Adipocyte (in vitro differentiated cells): ENCODE results near the gene PTBP3.
A peak's percentile ranks its signal among the peaks of the same experiment; 100 is the strongest.

Source experiments
- DNase-seq: peaks from one replicate; pipeline ENCODE4 v3.0.0-alpha.2; 2015; ENCODE audit warnings: low read depth
- H3K27me3 ChIP-seq: replicated peaks from 2 replicates; pipeline ENCODE4 v1.7.0; 2013; ENCODE audit warnings: mild to moderate bottlenecking, low read length, moderate library complexity; ENCODE audit not compliant: control insufficient read depth, insufficient read depth
- H3K36me3 ChIP-seq: 2 replicates; pipeline ENCODE4 v1.7.0; 2013; ENCODE audit warnings: low read length, mild to moderate bottlenecking, moderate library complexity; ENCODE audit not compliant: control insufficient read depth, insufficient read depth, severe bottlenecking
- H3K4me1 ChIP-seq: 2 replicates; pipeline ENCODE4 v1.7.0; 2013; ENCODE audit warnings: mild to moderate bottlenecking, low read length, moderate library complexity; ENCODE audit not compliant: control insufficient read depth, insufficient read depth
- H3K4me3 ChIP-seq: 2 replicates; pipeline ENCODE4 v1.7.0; 2013; ENCODE audit warnings: mild to moderate bottlenecking, low read length, moderate library complexity
- H3K9ac ChIP-seq: 2 replicates; pipeline ENCODE4 v1.7.0; 2013; ENCODE audit warnings: mild to moderate bottlenecking, low read length, moderate library complexity
- H3K9me3 ChIP-seq: 2 replicates; pipeline ENCODE4 v1.7.0; 2013; ENCODE audit warnings: mild to moderate bottlenecking, low read length, moderate library complexity; ENCODE audit not compliant: control insufficient read depth

Gene PTBP3

GRCh38 chr9:112174965-112175795 lies 158.2 kb downstream of the PTBP3 start, which contains the start of gene SUSD1:
SUSD1 (minus strand) TSS chr9:112175297; CDS start chr9:112175235, 62 bp downstream.
- peak within 1 kb of the TSS; percentile 75 for H3K4me3 ChIP-seq
- H3K27me3 ChIP-seq, result no peaks in the 10 kb centered on the region
- H3K4me1 ChIP-seq, result peaks cover 22% of the 10 kb centered on the region
- H3K9ac ChIP-seq, result peak within 1 kb of the TSS; percentile 83
- no peaks in the 10 kb centered on the region for H3K9me3 ChIP-seq
- no peaks in the 10 kb centered on the region for H3K36me3 ChIP-seq
- peak; percentile 56 for DNase-seq

GRCh38 chr9:112174222-112174964 lies 159.0 kb downstream of the PTBP3 start:
- Histone ChIP-seq H3K4me1 (peaks cover 24% of the 10 kb centered on the region), H3K4me3 (peak overlapping the region; percentile 75), H3K27me3 (no peaks in the 10 kb centered on the region), H3K9me3 (no peaks in the 10 kb centered on the region), H3K36me3 (no peaks in the 10 kb centered on the region), H3K9ac (peak overlapping the region; percentile 83)
- peak; percentile 70 for DNase-seq

- no peaks in the 10 kb centered on the region for H3K9me3 ChIP-seq
- DNase-seq, result no peak
- H3K4me1 ChIP-seq, result peaks cover 19% of the 10 kb centered on the region
- no peaks in the 10 kb centered on the region for H3K36me3 ChIP-seq
- no peaks in the 10 kb centered on the region for H3K27me3 ChIP-seq
- no peak overlapping the region for H3K9ac ChIP-seq
- no peak overlapping the region for H3K4me3 ChIP-seq
Observed at GRCh38 chr9:112173489-112174221, 159.8 kb downstream of the PTBP3 start.

- no peaks in the 10 kb centered on the region for H3K27me3 ChIP-seq
- no peak for DNase-seq
- H3K4me3 ChIP-seq, result no peak overlapping the region
- H3K9me3 ChIP-seq, result no peaks in the 10 kb centered on the region
- no peak overlapping the region for H3K9ac ChIP-seq
- no peaks in the 10 kb centered on the region for H3K36me3 ChIP-seq
- peaks cover 24% of the 10 kb centered on the region for H3K4me1 ChIP-seq
Observed at GRCh38 chr9:112170968-112171367, 162.5 kb downstream of the PTBP3 start.

GRCh38 chr9:112170235-112170634 lies 163.2 kb downstream of the PTBP3 start:
- no peak for DNase-seq
- Histone ChIP-seq H3K4me1 (peaks cover 29% of the 10 kb centered on the region), H3K9ac (no peak overlapping the region), H3K36me3 (no peaks in the 10 kb centered on the region), H3K4me3 (no peak overlapping the region), H3K27me3 (no peaks in the 10 kb centered on the region), H3K9me3 (no peaks in the 10 kb centered on the region)

GRCh38 chr9:112169368-112169767 lies 164.1 kb downstream of the PTBP3 start:
- Histone ChIP-seq H3K9me3 (no peaks in the 10 kb centered on the region), H3K27me3 (no peaks in the 10 kb centered on the region), H3K36me3 (no peaks in the 10 kb centered on the region), H3K4me3 (no peak overlapping the region), H3K9ac (no peak overlapping the region), H3K4me1 (peaks cover 27% of the 10 kb centered on the region)
- DNase-seq, result no peak

- Histone ChIP-seq H3K4me1 (peaks cover 23% of the 10 kb centered on the region), H3K4me3 (no peak overlapping the region), H3K9me3 (no peaks in the 10 kb centered on the region), H3K27me3 (no peaks in the 10 kb centered on the region), H3K36me3 (no peaks in the 10 kb centered on the region), H3K9ac (no peak overlapping the region)
- DNase-seq, result no peak
Observed at GRCh38 chr9:112168197-112168596, 165.2 kb downstream of the PTBP3 start.
